Tibial artery (tissue), 4 donors: ENCODE data around the gene SURF4.

ENCODE experiments used
- DNase-seq, 2 donors: peaks; one replicate each; pipeline ENCODE4 v3.0.0-alpha.2; 2019
- H3K27ac ChIP-seq, 2 donors: fragments of 200-600 bp; sonication (generic) in 1 of 2; 1 replicate in 1 of 2; 2 replicates in 1 of 2; pipeline ENCODE4 v1.5.1; 2018 to 2019; ENCODE audit warnings: mild to moderate bottlenecking in 1 of 2
- H3K27me3 ChIP-seq, 2 donors: fragments of 200-600 bp; sonication (generic) in 1 of 2; one replicate each; pipeline versions ENCODE4 v1.5.1 to v1.6.0; 2016 to 2019
- H3K36me3 ChIP-seq, 3 donors: fragments of 200-600 bp; sonication (generic) in 2 of 3; one replicate each; pipeline ENCODE4 v1.5.1; 2016 to 2019; ENCODE audit warnings: mild to moderate bottlenecking in 2 of 3
- H3K4me1 ChIP-seq, 4 donors: fragments of 200-600 bp; sonication (generic) in 2 of 4; 1 replicate in 3 of 4; 2 replicates in 1 of 4; pipeline ENCODE4 v1.5.1; 2016 to 2019
- H3K4me3 ChIP-seq, 2 donors: fragments of 200-600 bp; sonication (generic) in 1 of 2; 1 replicate in 1 of 2; 2 replicates in 1 of 2; pipeline ENCODE4 v1.5.1; 2018 to 2019; ENCODE audit warnings: mild to moderate bottlenecking in 2 of 2
- H3K9me3 ChIP-seq, 3 donors: fragments of 200-600 bp; sonication (generic) in 1 of 3; one replicate each; pipeline ENCODE4 v1.5.1; 2016 to 2019
- intact Hi-C: fragments of 100-400 bp; cut with DNase I; formaldehyde crosslinking; loops from one replicate; pipeline ENCODE4 v1.15.0; 2023; ENCODE audit warnings: low total_unique reads
- TF ChIP-seq, protein P1 (sequence below), 2 experiments: fragments of 200-600 bp in 1 of 2; fragments of 450-650 bp in 1 of 2; IDR thresholded peaks; one replicate each; pipeline ENCODE4 v1.5.1; 2017 to 2019; ENCODE audit warnings: antibody characterized with exemption in 2 of 2, mild to moderate bottlenecking in 1 of 2, moderate library complexity in 1 of 2

SURF4 gene

DNA sequence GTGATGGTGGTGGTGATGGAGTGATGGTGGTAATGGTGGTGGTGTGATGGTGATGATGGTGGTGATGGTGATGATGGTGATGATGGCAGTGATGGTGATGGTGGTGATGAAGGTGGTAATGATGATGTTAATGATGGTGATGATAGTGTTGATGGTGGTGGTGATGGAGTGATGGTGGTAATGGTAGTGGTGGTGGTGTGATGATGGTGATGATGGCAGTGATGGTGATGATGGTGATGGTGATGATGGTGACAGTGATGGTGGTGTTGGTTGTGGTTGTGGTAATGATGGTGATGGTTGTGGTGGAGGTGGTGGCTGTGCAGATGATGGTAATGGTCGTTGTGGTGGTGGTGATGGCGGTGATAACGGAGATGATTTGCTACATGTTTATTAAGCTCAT, 7.6 kb upstream of the SURF4 start:
- Histone ChIP-seq H3K9me3 (no peaks in the 10 kb centered on the region), H3K36me3 (no peaks in the 10 kb centered on the region), H3K27ac (no peak overlapping the region), H3K4me1 (no peaks in the 10 kb centered on the region), H3K4me3 (no peak overlapping the region), H3K27me3 (no peaks in the 10 kb centered on the region)
- no peak for DNase-seq
- intact Hi-C loops, result no loop called here
- TF ChIP-seq, protein P1, sequence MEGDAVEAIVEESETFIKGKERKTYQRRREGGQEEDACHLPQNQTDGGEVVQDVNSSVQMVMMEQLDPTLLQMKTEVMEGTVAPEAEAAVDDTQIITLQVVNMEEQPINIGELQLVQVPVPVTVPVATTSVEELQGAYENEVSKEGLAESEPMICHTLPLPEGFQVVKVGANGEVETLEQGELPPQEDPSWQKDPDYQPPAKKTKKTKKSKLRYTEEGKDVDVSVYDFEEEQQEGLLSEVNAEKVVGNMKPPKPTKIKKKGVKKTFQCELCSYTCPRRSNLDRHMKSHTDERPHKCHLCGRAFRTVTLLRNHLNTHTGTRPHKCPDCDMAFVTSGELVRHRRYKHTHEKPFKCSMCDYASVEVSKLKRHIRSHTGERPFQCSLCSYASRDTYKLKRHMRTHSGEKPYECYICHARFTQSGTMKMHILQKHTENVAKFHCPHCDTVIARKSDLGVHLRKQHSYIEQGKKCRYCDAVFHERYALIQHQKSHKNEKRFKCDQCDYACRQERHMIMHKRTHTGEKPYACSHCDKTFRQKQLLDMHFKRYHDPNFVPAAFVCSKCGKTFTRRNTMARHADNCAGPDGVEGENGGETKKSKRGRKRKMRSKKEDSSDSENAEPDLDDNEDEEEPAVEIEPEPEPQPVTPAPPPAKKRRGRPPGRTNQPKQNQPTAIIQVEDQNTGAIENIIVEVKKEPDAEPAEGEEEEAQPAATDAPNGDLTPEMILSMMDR (IDR thresholded peaks at IDR 0.05), result no peak

DNA sequence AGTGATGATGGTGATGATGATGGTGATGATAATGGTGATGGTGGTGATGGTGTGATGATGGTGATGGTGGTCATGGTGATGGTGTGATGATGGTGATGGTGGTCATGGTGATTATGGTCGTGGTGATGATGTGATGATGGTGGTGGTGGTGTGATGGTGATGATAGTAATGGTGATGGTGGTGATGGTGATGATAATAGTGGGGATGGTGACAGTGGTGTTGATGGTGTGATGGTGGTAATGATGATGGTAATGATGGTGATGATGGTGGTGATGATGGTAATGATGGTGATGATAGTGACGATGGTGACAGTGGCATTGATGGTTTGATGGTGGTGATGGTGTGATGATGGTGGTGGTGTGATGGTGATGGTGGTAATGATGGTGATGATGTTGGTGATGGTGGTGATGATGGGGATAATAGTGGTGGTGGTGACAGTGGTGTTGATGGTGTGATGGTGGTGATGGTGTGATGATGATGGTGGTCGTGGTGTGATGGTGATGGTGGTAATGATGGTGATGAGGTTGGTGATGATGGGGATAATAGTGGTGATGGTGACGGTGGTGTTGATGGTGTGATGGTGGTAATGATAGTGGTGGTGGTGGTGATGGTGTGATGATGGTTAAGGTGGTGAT, 6.8 kb upstream of the SURF4 start:
- no peaks in the 10 kb centered on the region for H3K36me3 ChIP-seq
- no peak overlapping the region for H3K4me3 ChIP-seq
- no peaks in the 10 kb centered on the region for H3K27me3 ChIP-seq
- TF ChIP-seq, protein P1 (IDR thresholded peaks at IDR 0.05), result no peak
- intact Hi-C loops, result no loop called here
- no peak for DNase-seq
- H3K9me3 ChIP-seq, result no peaks in the 10 kb centered on the region
- no peaks in the 10 kb centered on the region for H3K4me1 ChIP-seq
- no peak overlapping the region for H3K27ac ChIP-seq

DNA sequence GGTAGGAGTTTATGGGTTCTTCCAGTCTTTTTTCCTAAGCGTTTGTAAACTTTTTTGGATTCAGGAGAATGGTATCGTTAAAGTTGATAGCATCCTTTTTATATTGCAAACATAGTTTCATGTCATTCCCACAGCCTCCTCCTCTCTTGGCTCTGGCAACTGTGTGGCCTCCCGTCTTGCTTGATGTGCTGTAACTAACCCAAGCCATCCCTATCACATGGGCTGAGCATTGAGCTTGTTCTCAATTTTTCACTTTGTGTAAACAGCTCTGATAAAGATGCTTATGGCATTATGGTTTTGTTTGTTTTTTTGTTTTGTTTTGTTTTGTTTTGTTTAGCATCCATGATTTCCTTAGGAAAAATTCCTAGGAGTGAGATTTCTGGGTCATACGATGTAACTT, 4.9 kb upstream of the SURF4 start:
- intact Hi-C loops, result no loop called here
- Histone ChIP-seq H3K27ac (no peak overlapping the region), H3K9me3 (no peaks in the 10 kb centered on the region), H3K4me3 (no peak overlapping the region), H3K36me3 (no peaks in the 10 kb centered on the region), H3K27me3 (no peaks in the 10 kb centered on the region), H3K4me1 (peaks cover 0 to 8% (median 6%) of the 10 kb centered on the region in 4 donors)
- TF ChIP-seq, protein P1 (IDR thresholded peaks at IDR 0.05), result no peak
- no peak for DNase-seq

DNA sequence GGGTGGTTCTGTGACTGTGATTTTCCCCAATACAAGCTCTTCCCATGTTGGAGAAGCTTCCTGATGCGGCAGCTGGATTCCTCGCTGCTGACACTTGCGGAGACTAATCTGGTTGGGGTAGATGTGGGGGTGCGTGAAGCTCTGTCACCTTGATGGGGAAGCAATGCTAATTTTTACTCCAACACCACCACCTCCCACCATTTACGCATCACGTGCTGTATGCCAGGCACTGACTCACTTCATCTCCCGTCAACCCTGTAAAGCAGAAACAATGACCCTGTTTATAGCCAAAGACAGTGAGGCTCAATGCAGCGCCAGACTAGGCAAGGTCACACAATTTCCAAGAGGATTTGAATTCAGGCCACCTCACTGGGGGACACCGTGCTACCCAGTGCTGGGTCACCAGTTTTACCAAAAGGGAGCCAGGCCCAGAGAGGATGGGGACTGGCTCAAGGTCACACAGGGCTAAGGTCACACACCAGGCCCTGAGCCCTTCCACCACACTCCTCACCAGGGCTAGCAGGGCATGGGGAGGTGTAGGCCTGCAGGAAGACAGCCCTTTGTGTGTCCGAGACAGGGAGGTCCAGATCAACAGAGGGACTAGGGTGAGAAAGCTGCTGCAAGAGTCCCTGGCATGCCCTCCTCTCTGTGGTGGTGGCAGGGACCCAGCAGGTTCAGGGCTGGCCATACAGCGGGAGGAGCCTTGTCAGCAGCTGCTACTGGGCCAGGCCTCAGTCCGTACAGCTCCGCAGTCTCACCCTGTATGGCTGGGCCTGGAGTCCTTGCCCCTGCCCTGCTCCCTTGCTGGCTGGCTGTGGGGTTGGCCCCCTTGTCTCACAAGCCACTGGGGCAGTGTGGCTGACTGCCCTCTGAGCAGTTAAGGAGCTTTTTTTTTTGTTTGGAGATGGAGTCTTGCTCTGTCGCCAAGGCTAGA, 3.6 kb upstream of the SURF4 start:
- Histone ChIP-seq H3K9me3 (no peaks in the 10 kb centered on the region), H3K36me3 (no peaks in the 10 kb centered on the region), H3K27me3 (no peaks in the 10 kb centered on the region), H3K4me1 (peaks cover 0 to 13% (median 11%) of the 10 kb centered on the region in 4 donors), H3K27ac (no peak overlapping the region), H3K4me3 (no peak overlapping the region)
- no peak for DNase-seq
- intact Hi-C loops, result loop anchor here (5.0 kb wide), 1 partner anchor 38 kb away; the partner anchor contains the start of gene REXO4
- TF ChIP-seq, protein P1 (IDR thresholded peaks at IDR 0.05), result no peak

DNA sequence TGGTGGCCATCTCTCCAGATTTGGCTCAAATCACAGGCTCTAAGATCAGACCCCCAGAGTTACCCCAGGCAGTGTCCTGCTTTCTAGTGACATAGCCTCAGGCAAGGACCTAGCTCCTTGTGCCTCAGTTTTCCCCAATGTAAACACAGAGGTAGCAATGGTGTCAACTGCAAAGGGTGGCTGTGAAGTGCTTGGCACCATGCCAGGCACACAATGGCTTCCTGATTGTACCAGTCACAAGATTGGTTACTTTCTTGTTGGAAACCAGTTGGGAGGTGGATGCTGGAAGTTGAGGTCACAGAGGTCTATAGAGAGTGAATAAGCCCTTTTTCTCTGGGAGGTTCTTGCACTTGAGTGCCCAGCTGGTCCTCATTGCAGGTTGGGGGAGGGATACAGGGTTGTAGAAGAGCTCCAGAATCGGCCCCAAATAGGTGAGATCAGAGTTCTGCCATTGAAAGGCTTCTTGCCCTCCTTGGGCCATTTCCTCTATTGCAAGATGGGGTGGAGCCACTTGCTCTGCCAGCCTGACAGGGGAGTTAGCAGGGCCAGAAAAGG, 2.6 kb upstream of the SURF4 start:
- Histone ChIP-seq H3K4me3 (no peak overlapping the region), H3K9me3 (no peaks in the 10 kb centered on the region), H3K36me3 (peaks cover 0 to 1% (median 0%) of the 10 kb centered on the region in 3 donors), H3K27ac (no peak overlapping the region), H3K27me3 (no peaks in the 10 kb centered on the region), H3K4me1 (peaks cover 0 to 23% (median 18%) of the 10 kb centered on the region in 4 donors)
- DNase-seq, result no peak
- TF ChIP-seq, protein P1 (IDR thresholded peaks at IDR 0.05), result no peak
- intact Hi-C loops, result loop anchor here (5.0 kb wide), 1 partner anchor 39 kb away; the partner anchor contains the start of gene REXO4
